DOHH2 (cell line): ENCODE measurements around the gene NIN.

Source experiments
- EZH2phosphoT487 ChIP-seq: fragments of 200-600 bp; sonication (generic); IDR thresholded peaks from 2 replicates; pipeline ENCODE4 v1.6.1; 2017; ENCODE audit warnings: borderline replicate concordance, mild to moderate bottlenecking, antibody characterized with exemption, low read length, moderate library complexity, mixed read lengths
- TF ChIP-seq, protein P1 (sequence below): fragments of 200-600 bp; sonication (generic); IDR thresholded peaks from one replicate; pipeline ENCODE4 v1.5.1; 2014; ENCODE audit warnings: antibody characterized with exemption, mild to moderate bottlenecking, low read depth, low read length; ENCODE audit not compliant: poor library complexity, severe bottlenecking

DNA sequence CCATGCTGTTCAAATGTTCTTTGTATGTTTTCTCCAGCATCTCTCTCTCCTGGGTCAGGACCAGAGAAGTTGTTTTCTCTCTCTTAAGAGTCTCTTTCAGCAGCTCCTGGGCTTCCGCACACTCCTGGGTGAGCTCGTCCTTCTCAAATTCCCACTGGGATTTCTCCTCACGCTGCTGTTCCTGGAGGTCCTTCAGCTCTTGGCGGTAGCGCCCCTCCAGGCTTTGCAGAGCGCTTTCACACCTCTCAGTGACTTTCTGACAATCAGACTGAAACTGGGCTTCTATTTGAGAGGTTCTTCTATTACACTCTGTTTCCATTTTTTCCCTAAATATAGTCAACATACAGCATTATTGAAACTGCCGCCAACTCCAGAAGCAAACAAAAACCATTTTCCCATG, 72.7 kb downstream of the NIN start:
- TF ChIP-seq, protein P1, sequence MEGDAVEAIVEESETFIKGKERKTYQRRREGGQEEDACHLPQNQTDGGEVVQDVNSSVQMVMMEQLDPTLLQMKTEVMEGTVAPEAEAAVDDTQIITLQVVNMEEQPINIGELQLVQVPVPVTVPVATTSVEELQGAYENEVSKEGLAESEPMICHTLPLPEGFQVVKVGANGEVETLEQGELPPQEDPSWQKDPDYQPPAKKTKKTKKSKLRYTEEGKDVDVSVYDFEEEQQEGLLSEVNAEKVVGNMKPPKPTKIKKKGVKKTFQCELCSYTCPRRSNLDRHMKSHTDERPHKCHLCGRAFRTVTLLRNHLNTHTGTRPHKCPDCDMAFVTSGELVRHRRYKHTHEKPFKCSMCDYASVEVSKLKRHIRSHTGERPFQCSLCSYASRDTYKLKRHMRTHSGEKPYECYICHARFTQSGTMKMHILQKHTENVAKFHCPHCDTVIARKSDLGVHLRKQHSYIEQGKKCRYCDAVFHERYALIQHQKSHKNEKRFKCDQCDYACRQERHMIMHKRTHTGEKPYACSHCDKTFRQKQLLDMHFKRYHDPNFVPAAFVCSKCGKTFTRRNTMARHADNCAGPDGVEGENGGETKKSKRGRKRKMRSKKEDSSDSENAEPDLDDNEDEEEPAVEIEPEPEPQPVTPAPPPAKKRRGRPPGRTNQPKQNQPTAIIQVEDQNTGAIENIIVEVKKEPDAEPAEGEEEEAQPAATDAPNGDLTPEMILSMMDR, result no peak
- no peak for TF ChIP-seq EZH2phosphoT487
